NCI-H1930 (cell line): ENCODE results near the gene TPD52L2.

Experiments used
- DNase-seq, 2 experiments: peaks; one replicate each; lab custom pipeline; 2025; lab: John Stamatoyannopoulos, UW

The TPD52L2 gene

GRCh38 chr20:63932606-63933160 is 67.6 kb downstream of the TPD52L2 start:
- no peak for DNase-seq

GRCh38 chr20:63933646-63934045 is 68.6 kb downstream of the TPD52L2 start:
- DNase-seq = no peak

- no peak for DNase-seq
These were observed 69.4 kb downstream of the TPD52L2 start for GRCh38 chr20:63934271-63935068.

GRCh38 chr20:63935447-63935846 is 70.4 kb downstream of the TPD52L2 start:
- no peak for DNase-seq

- DNase-seq = no peak
These were observed 72.5 kb downstream of the TPD52L2 start for GRCh38 chr20:63937596-63937995.

GRCh38 chr20:63939061-63939935 is 74.2 kb downstream of the TPD52L2 start:
- DNase-seq = no peak

GRCh38 chr20:63940071-63940471 is 75.0 kb downstream of the TPD52L2 start:
- no peak for DNase-seq

GRCh38 chr20:63940472-63941266 is 75.6 kb downstream of the TPD52L2 start:
- DNase-seq = no peak
